ENCODE results near the gene CLHC1.
A peak's percentile ranks its signal among the peaks of the same experiment; 100 is the strongest.
"Not testable (repeated sequence)": the region's sequence is repeated elsewhere in the genome, so short reads cannot be mapped to it uniquely, and the experiment has no call there.

The CLHC1 gene

DNA sequence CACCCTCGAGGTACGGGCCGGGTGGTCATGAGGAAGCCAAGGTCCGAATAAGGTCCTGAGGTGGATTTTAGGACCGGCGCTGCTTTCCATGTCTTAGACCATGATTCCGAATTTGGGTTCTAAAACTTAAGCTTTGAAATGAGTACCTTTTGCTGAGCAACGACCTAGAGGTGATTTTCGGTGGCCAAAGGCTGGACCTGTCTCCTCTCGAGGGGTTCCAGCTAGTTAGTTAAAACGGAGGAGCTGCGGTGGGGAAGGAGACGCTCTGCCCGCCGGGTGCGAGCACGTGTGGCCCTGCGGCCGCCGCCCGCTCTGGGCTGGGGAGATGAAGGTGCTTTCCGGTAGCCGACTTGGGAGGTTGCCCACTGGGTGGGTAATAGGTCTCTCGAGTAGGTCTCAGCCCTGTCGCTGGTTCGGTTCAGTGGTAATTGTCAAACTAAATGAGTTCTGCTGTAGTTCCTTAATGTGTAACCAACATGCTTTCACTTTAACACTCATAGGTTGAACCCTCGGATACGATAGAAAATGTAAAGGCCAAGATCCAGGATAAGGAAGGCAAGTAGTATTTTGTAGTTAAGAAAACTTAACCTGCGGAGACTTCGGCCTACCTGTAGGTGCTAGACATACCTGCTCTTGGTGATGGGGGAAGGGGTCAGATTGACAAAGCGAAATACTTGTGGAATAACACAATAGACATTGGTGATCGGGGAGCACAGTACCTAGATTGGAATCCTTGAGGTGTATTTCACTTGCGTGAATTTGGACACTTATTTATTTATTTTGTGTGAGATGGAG, 967 bp upstream of the CLHC1 start:
- peak; percentile 53 for DNase-seq (ENCODE audit: low read depth)

DNA sequence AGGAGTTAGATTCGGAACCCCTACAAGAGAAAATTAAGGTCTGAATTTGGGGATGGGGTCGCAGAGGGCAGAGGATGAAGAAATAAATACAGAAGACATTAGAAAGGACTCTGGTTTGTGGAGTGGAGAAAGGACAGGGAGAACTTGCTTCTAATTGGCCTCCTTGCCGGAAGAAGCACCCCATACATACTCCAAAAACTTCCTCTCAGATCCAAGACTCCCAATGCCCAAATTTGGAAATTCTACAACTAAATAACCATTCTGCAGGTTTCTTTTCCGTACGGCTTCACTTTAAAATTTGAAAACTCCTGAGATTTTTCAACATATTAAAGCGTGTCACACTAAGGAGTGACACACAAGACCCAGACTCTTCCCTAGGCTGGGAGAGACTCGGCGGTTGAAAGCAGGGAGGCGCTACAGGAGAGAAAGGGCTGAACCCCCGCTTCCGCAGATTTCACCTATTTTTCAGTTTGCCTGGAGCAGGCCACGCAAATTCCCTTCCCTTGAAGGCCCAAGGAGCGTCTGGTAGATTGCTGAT, 478 bp downstream of the CLHC1 start:
- peak; percentile 51 for DNase-seq (ENCODE audit: low read depth)

- no peak for DNase-seq (ENCODE audit: low read depth)
Measured at GRCh38 chr2:55230551-55230950, 1.5 kb downstream of the CLHC1 start.

DNA sequence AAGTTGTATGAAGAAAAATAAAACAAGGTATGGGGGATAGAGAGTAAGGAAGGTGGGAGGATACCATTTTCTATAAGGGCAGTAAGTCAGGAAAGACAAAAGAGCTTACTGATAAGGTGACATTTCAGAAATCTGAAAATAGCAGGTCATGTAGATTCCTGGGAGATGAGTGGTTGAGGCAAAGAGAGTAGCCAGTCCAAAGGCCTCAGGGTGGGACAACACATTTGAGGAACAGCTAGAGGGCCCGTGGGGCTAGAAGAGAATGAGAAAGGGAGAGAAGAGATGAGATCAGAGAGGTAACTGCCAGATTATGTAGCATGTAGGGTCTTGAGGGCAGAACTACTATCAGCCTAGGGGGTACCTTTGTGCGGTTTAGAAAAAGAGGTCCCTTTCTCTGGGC, 2.9 kb downstream of the CLHC1 start:
- no peak for DNase-seq (ENCODE audit: low read depth)

DNA sequence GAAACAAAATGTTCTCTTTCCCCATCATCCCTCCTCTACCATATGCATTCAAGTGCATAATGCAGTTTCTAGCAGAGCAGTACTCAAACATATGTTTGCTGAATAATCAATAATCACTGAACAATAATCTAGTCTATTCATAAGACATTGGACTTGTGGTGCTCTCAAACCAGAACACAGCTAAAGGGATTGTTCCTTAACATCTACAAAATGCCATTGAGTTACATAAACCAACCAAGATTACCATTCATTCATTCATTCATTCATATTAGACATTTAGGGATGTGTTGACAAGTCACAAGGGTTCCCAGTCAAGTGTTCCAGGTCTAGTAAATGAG, 3.9 kb downstream of the CLHC1 start:
- DNase-seq (ENCODE audit: low read depth): no peak

DNA sequence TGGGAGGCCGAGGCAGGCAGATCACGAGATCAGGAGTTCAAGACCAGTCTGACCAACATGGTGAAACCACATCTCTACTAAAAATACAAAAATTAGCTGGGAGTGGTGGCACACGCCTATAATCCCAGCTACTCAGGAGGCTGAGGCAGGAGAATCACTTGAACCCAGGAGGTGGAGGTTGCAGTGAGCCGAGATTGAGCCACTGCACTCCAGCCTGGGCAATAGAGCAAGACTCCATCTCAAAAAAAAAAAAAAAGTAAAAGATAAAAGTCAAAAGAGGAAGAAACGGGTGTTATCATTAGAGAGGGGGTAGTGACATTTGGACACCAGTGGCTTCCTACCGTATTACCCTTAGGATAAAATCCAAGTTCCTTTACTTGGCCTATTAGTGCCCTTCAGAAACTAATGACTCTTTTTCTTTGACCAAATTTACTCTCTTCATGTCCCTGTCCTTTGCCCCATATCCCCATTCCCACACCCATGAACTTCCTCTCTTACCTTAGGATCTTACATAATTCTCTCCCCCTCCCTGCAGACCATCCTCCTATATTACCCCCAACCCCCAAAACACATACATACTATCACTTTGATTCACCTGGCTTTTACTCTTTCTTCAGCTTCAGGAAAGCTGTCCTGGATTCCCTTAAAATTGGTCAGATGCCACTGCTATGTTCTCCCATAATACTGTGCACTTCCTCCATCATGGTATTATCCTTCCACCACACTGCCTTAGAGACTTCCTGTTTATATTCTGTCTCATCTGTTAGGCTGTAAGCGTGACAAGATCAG, 4.5 kb downstream of the CLHC1 start:
- peak; percentile 49 for DNase-seq (ENCODE audit: low read depth)

GRCh38 chr2:55225481-55226020, 6.5 kb downstream of the CLHC1 start:
- no peak for DNase-seq (ENCODE audit: low read depth)

GRCh38 chr2:55224761-55225261, 7.3 kb downstream of the CLHC1 start:
- DNase-seq (ENCODE audit: low read depth): no peak

GRCh38 chr2:55223958-55224760, 7.9 kb downstream of the CLHC1 start:
- DNase-seq (ENCODE audit: low read depth): no peak

DNA sequence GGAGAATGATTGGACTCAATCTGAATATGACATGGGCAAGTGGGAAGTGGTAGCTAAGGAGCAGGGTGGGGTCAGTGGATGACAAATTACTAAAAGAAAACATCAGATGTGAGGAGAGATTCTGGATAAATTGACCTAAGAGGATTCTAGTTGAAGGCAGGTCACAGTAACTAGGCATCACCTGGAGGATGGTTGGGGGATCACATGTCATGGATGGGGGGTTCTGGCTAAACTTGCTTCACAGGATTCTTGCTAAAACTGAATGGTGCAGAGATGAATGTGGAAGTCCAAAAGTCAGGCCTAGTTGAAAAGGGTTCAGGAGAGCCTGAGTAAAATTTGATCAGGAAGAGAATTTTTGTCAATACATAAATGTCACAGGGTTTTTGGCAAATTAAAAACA, 18.3 kb downstream of the CLHC1 start:
- no peak for DNase-seq (ENCODE audit: low read depth)

- DNase-seq (ENCODE audit: low read depth): no peak
Measured at GRCh38 chr2:55204950-55205349, 27.1 kb downstream of the CLHC1 start.

- DNase-seq (ENCODE audit: low read depth): no peak
Measured at GRCh38 chr2:55204536-55204935, 27.6 kb downstream of the CLHC1 start.

- no peak for DNase-seq (ENCODE audit: low read depth)
Measured at GRCh38 chr2:55200416-55200815, 31.7 kb downstream of the CLHC1 start.

DNA sequence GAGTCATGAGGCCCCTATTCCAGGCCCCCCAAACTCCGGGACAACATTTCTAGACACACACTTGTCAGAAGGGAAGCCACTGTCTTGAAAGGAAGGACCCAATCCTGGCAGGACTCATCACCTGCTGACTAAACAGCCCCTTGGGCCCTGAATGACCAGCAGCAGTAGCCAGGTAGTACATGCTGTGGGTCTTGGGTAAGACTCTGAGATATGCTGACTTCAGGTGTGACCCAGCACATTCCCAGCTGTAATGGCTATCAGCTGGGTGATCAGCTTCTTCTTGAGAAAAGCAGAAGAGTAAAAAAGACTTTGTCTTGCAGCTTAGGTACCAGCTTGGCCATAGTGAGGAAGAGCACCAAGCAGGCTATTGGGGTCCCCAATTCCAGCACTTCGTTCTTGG, 35.6 kb downstream of the CLHC1 start:
- no peak for DNase-seq (ENCODE audit: low read depth)

- DNase-seq (ENCODE audit: low read depth): not testable (repeated sequence)
Measured at GRCh38 chr2:55191888-55192287, 40.2 kb downstream of the CLHC1 start.

DNA sequence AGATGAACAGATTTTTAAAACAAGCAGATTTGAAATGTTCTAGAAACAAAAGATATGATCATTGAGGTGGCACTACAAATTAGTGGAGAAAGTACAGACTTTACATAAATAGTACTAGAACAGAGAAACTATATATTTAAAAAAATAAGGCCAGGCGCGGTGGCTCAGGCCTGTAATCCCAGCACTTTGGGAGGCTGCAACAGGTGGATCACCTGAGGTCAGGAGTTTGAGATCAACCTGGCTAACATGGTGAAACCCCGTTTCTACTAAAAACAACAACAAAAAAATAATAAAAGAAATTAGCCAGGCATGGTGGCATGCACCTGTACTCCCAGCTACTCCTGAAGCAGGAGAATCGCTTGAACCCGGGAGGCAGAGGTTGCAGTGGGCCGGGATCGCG, 45.3 kb downstream of the CLHC1 start:
- not testable (repeated sequence) for DNase-seq (ENCODE audit: low read depth)

DNA sequence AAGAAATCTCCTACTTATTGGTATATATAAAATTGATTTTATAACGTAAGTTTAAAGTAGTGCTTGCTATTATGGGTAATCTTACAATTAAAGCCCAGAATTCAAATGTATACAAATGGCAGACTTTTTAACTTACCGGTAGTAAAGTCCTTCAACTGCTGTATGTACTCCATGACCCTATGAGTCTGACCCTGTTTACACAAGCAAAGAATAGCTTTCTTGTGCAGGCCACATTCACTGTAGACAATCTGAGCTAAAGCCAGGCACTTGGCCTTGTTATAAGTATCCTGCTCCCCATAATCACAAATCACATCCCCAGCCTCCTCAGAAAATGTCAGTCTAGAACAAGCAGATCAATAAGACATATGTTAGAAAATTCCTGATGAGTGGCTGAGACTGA, 51.7 kb downstream of the CLHC1 start:
- DNase-seq (ENCODE audit: low read depth): no peak

DNA sequence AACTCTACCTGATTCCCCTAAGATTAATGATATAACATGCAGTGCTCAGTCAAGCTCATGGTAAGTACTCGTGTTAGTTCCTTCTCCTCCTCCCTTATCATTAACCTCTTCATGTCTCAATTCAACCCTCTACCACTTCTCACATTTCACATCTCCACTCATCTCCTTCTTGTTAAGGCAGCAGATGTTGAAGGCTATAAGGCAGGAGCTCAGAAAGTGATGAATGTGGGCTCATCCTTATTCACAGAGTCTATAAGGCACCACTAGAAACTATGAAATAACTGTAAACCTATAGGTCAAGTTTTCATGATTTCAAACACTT, 56.0 kb downstream of the CLHC1 start:
- DNase-seq (ENCODE audit: low read depth): no peak

DNA sequence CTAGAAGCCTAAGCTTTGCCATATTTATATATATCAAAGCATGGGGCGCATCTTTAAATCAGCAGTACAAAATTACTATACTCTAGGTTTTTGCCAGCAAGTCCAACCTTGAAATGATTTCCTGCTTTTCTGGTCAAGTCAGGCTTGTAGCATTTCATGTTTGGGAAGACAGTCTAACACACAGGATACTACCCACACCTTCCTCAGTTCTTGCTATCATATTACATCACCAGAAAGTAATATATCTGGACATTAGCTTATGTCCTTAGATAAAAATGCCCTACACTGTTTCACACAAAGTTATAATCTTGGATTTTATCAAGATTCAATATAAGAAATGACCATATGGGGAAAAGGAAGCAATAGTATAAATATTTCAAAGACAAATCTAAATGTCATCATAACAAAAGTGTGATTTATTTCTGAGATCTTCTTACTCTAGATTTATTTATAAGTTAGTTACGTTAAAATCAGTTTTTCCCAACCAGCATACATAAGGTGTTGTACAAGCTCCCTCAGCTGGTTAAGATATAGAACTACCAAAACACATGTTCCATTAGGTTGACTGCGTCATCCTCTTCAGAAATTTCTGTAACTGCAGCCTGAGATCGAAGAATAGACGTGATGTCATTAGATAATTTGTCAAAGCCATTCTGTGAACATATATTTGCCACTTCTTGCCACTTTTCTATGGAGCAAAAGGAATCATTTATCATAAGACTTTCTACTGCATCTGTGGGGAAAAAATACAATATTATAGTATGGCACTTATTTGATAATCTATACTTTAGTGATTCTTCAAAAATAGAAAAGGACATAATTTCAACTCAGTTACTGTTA, 56.6 kb downstream of the CLHC1 start:
- peak; percentile 82 for DNase-seq (ENCODE audit: low read depth)

DNA sequence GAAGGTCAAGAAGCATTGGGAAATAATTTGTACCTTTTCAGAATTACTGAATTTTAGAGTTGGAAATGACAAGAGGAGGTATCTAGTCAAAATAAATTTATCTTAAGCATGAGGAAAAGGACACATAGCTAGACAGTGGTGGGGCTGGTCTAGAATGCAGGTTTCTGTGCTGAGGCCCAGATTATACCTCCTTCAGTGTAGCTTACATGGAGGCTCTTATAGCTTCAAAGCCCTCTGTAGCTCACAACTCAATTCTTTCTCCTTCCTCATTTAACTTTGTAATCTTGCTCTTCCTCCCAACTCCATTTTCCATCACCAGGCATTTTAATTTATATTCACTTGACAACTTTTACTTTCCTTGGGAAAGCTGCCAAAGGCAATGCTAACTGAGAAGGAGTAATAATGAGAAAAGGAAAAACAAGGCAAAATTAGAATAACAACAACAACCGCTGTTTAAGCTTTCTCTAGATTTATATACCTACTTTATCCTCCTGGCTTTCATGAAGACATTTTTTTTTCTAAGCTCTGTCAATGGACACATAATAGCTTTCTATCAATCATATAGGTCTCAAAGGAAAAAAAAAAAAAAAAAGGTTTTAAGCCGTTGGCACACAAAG, 58.5 kb downstream of the CLHC1 start:
- DNase-seq (ENCODE audit: low read depth): no peak

DNA sequence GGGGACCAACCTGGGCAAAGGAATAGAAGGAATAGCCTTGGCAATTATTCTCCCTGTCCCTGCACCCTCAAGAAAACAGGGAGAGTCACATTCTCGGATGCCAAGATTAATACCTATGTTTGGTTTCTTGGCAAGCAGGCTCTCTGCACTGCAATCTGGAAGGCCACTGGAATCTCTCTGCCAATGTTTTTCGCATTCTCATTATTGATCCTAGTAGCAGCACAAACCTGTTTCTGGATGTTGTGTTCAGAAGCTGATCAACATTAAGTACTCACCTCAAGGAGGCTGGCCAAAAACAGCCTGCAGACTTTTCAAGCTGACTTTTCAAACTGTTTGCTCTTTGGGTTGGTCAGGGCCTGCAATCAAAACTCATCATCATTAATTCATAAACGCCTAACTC, 62.2 kb downstream of the CLHC1 start:
- DNase-seq (ENCODE audit: low read depth): no peak
